ENCODE data around the gene RASA3. TPM values are rescaled to one million over a fixed set of nuclear protein-coding genes. Genes with fewer than 3 reads are reported as not detected.

Gene RASA3
- total and polyA plus RNA-seq, 2 of the 8 experiments (the other 6 are each of a cell fraction or from before 2014, with no cell fraction given), result 7.5 to 21.9 TPM

DNA sequence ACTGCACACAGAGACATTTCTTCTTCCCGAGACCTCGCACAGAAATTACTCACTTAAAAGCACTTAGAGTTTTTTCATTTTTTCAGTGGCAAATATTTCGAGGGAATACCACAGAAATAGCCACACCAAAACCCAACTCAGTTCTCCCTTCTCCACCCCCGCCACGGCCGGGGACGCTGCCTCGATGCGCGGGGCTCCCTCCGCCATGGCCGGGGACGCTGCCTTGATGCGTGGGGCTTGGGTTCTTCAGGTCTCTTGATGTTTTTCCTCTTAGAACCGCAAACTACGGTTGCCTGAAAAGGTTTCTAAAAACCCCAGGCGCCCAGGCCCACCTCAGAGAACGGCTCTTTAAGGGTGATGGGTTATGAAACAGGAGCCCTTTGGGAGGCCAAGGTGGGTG lies 71.4 kb downstream of the RASA3 start:
- no peak overlapping the region for H4K91ac ChIP-seq (replicated peaks; ENCODE audit: insufficient read length, low read length)
- no peak overlapping the region for H3K23ac ChIP-seq (ENCODE audit: insufficient read length)
- no peak overlapping the region for H3K4me3 ChIP-seq (ENCODE audit: extremely low read depth in 1 of 4, insufficient read depth in 2 of 4, low read depth in 3 of 4, low read length in 4 of 4)
- no peak overlapping the region for H3K9ac ChIP-seq (replicated peaks in 1 of 4; ENCODE audit: extremely low read depth in 1 of 4, low read depth in 3 of 4, low read length in 3 of 4)
- H4K20me1 ChIP-seq (replicated peaks in 1 of 2; ENCODE audit: control insufficient read depth in 1 of 2, insufficient read depth in 2 of 2, low read length in 2 of 2), result peaks cover 0 to 3% of the 10 kb centered on the region in 2 experiments
- H2BK120ac ChIP-seq (replicated peaks; ENCODE audit: low read depth, low read length), result no peak overlapping the region
- H2BK12ac ChIP-seq (ENCODE audit: low read depth, low read length), result no peak overlapping the region
- no peak overlapping the region for H2BK15ac ChIP-seq (ENCODE audit: low read length)
- no peaks in the 10 kb centered on the region for H3K36me3 ChIP-seq (ENCODE audit: control insufficient read depth in 2 of 4, insufficient read depth in 4 of 4, low read length in 3 of 4)
- no peaks in the 10 kb centered on the region; a peak in 1 of 4 replicates for H3K79me2 ChIP-seq (ENCODE audit: control insufficient read depth in 1 of 2, insufficient read depth in 2 of 2, low read length in 2 of 2)
- no peak overlapping the region for H4K5ac ChIP-seq (ENCODE audit: insufficient read length, low read depth, low read length)
- H3K79me1 ChIP-seq (ENCODE audit: low read depth, low read length), result peaks cover 8% of the 10 kb centered on the region; the same call in 1 of the 2 replicates
- H3K4me1 ChIP-seq (replicated peaks in 1 of 4; ENCODE audit: control insufficient read depth in 3 of 4, insufficient read depth in 4 of 4, low read length in 3 of 4), result peaks cover 4 to 14% (median 13%) of the 10 kb centered on the region in 4 experiments
- no peak overlapping the region for H3K18ac ChIP-seq (ENCODE audit: extremely low read depth, low read length)
- no peaks in the 10 kb centered on the region; the same call in 1 of the 2 replicates for H3K23me2 ChIP-seq (ENCODE audit: low read depth, low read length)
- DNase-seq (ENCODE audit: low read depth in 1 of 2, low spot score in 2 of 2) (no peak), FAIRE-seq (no peak)
- ChIA-PET POLR2A (ENCODE audit: partially characterized antibody) (no interaction called here), CTCF (ENCODE audit: partially characterized antibody) (interaction anchor here (0.7 kb wide), 1 partner anchor 10 kb away, joined by 3 read pairs; no protein-coding TSS in a partner anchor)
- no peak overlapping the region for H4K8ac ChIP-seq (ENCODE audit: extremely low read depth, insufficient read depth, low read length)
- H3K27me3 ChIP-seq (replicated peaks in 1 of 4; ENCODE audit: control insufficient read depth in 3 of 4, extremely low read depth in 1 of 4, insufficient read depth in 3 of 4, low read length in 3 of 4), result no peaks in the 10 kb centered on the region
- no peak overlapping the region for H2BK5ac ChIP-seq (ENCODE audit: low read depth, low read length)
- H3K27ac ChIP-seq (ENCODE audit: low read depth, low read length), result no peak overlapping the region
- no peak overlapping the region for H2BK20ac ChIP-seq (ENCODE audit: low read length)
- H3K4me2 ChIP-seq (ENCODE audit: insufficient read depth in 1 of 2, low read depth in 2 of 2, low read length in 2 of 2), result no peak overlapping the region
- H3K9me3 ChIP-seq (ENCODE audit: insufficient read depth in 2 of 2, low read depth in 1 of 2, low read length in 1 of 2), result no peaks in the 10 kb centered on the region; a peak in 1 of 4 replicates
- no peak overlapping the region for H3K56ac ChIP-seq (replicated peaks; ENCODE audit: insufficient read length, low read depth, low read length)
- no peak overlapping the region for H2AK5ac ChIP-seq (ENCODE audit: low read depth, low read length)
- 94% methylated on average over 18 of the region's 18 CpGs; no CpG with 5 or more reads in 1 of the 2 experiments for WGBS, 2 experiments (ENCODE audit: extremely low coverage in 1 of 2, insufficient coverage in 1 of 2, insufficient read length in 1 of 2, insufficient replicate concordance in 2 of 2, low coverage in 1 of 2, low lambda C conversion rate in 2 of 2, missing lambda C conversion rate in 1 of 2)
- no peak overlapping the region for H3K4ac ChIP-seq (replicated peaks; ENCODE audit: insufficient read length, low read depth, low read length)
- H3K14ac ChIP-seq (ENCODE audit: insufficient read length), result no peak overlapping the region
- no peak overlapping the region for H2AFZ ChIP-seq (ENCODE audit: low read length)
- no peak for TF ChIP-seq SAP30 (IDR thresholded peaks at IDR 0.05; ENCODE audit: insufficient read depth, insufficient replicate concordance, low read length)
- no peak for TF ChIP-seq SP4 (IDR thresholded peaks at IDR 0.05; ENCODE audit: low read length)
- TF ChIP-seq RAD21 (IDR thresholded peaks at IDR 0.05 in 1 of 2, conservative IDR thresholded peaks at IDR 0.05 in 1 of 2; ENCODE audit: low read depth in 2 of 2, low read length in 2 of 2), result no peak
- no peak for TF ChIP-seq SP1 (IDR thresholded peaks at IDR 0.05; ENCODE audit: low read depth, low read length)
- no peak for TF ChIP-seq RFX5 (IDR thresholded peaks at IDR 0.05; ENCODE audit: borderline replicate concordance, low read depth, low read length)
- TF ChIP-seq TAF7 (optimal IDR thresholded peaks at IDR 0.05; ENCODE audit: borderline replicate concordance, low read depth, low read length), result no peak
- TF ChIP-seq SIX5 (IDR thresholded peaks at IDR 0.05; ENCODE audit: low read depth, low read length), result no peak
- TF ChIP-seq RNF2 (IDR thresholded peaks at IDR 0.05; ENCODE audit: borderline replicate concordance, low read depth, low read length, missing control alignments, poor library complexity, severe bottlenecking), result no peak
- no peak for TF ChIP-seq ASH2L (IDR thresholded peaks at IDR 0.05; ENCODE audit: low read length)
- no peak for TF ChIP-seq JUND (IDR thresholded peaks at IDR 0.05; ENCODE audit: low read length)
- TF ChIP-seq SIRT6 (IDR thresholded peaks at IDR 0.05; ENCODE audit: low read length), result no peak
- TF ChIP-seq RXRA (IDR thresholded peaks at IDR 0.05; ENCODE audit: insufficient read depth, low read depth, low read length), result no peak
- TF ChIP-seq EP300 (IDR thresholded peaks at IDR 0.05; ENCODE audit: borderline replicate concordance in 1 of 2, low read depth in 2 of 2, low read length in 2 of 2), result no peak
- no peak for TF ChIP-seq TCF12 (IDR thresholded peaks at IDR 0.05; ENCODE audit: low read depth, low read length)
